HG03571 (cell line): Measurements from ENCODE around the gene ANO7.

Experiments used
- ATAC-seq: cut with Tn5 transposase; IDR thresholded peaks from one replicate; pipeline ENCODE4 v1.9.1; 2021; ENCODE audit not compliant: unreplicated experiment

Gene ANO7

GRCh38 chr2:241188361-241189092, at the start of gene ANO7:
TSS of gene ANO7 (plus strand) at chr2:241188677. CDS start at chr2:241190064, 1,387 bp downstream.
- ATAC-seq, result no peak

DNA sequence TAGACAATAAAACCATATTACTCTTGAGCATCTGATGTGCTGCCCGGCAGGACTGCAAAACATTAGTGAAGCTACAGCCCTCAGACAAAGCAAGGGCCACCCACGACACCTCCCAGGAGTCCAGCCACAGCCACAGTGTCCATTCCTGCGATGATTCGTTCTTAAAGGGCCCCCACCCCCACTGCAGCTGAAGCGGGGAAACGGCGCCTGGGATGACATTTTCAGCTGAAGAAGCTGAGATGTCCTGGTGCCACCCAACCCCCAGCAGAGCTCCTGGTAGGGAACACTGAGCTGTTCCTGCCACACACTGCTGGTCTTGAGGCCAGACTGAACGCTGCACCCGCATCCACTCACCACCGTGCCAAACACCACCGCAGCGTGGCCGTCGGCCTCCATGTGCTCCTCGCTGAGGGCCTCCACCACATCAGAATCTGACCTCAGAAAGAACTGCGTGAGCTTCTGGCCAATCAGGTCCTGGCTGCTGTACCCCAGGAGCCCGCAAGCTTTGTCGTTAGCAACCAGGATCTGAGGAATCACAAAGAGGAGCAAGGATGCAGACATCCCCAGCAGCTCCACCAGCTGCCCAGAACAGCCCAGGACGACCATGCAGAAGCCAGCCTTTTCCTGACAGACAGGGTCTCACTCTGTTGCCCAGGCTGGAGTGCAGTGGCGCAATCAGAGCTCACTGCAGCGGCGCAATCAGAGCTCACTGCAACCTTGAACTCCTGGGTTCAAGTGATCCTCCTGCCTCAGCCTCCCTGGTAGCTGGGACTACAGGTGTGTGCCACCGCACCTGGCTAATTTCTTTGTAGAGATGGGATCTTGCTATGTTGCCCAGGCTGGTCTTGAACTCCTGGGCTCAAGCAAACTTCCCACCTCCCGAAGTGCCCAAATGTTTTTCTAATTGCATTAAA, 48.7 kb upstream of the ANO7 start:
- ATAC-seq, result no peak

DNA sequence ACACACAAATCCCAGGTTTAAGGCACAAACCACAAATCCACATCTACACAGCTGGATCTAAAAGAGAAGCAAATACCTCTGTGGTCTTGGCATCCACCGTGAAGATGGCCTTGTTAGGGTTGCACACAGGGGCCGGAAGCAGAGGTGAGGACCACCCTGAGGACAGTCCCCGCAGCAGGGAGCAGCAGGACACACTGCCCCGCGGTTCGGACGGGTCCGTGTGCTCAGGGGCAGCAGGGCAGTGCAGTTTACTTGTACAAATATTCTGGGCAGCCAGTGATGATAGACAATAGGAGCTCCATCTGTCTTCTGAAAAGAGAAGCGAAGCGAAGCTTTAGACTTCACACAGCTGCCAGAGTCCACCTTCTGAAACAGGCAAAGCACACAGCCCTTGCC, 48.0 kb upstream of the ANO7 start:
- ATAC-seq, result no peak

GRCh38 chr2:241141214-241141770, 47.2 kb upstream of the ANO7 start:
- ATAC-seq, result no peak

DNA sequence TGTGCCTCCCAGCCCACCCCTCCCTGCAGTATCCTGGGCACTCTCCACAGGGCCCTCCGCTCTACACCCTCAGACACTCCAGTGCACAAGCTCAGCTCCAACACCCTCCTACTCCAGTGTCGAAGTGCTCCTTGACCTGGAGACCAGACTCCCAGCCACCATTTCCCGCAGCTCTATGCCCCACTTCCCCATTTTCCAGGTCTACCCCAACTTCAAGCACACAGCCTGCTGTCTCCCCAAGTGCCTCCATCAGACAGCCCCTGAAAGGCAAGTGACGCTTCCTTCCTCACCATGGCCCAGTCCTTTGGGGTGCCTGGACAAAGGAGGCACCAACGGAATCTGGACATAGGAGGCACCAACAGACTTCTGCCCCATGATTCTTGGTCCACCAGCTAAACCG, 46.4 kb upstream of the ANO7 start:
- ATAC-seq, result no peak

DNA sequence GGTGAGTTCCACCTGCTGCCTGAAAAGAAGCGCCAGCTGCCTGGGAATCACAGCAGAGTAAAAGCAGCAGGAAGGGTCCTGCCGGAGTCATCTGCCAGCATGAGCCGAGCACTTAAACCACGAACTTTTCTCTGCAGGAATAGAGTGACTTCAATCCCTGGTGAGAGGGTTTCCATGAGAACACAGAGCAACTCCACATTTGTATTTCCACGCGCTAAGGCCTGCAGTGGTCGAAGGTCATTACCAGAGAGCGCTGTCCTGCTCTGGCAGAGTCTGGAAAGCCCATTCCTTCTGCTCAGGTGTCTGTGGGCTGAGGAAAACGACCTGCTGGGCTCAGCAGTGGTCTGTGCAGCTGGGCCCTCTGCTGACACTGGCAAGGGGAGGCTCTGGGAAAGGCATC, 45.9 kb upstream of the ANO7 start:
- ATAC-seq, result no peak

DNA sequence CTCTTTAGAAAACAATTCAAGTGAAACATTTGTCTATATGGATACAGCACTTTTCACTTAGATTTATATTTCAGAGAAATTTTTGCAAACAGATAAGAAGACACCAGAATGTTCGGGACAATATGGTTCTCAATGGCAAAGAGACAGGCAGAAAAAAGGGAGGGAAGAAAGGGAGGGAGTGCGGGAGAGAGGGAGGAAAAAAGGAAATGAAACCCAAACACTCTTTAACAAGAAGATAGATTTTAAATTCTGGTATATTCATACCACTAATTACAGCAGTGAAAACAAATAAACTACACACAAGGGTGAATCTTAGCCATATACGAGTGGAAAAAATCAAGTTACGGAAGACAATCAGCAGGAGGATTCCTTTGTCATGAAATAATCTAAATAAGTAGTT, 42.2 kb upstream of the ANO7 start:
- no peak for ATAC-seq

DNA sequence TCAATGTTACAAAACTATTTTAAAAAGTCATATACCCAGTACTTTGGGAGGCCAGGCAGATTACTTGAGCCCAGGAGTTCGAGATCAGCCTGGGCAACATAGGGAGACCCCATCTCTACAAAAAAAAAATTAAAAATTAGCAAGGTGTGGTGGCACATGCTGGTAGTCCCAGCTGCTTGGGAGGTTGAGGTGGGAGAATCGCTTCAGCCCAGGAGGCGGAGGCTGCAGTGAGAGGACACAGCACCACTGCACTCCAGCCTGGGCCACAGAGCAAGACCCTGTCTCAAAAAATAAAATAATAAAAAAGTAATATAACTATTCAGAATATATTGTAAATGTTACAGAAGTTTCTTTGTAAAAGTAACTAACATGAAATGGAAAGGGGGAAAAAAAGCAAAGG, 41.1 kb upstream of the ANO7 start:
- ATAC-seq, result no peak

GRCh38 chr2:241148239-241148638, 40.2 kb upstream of the ANO7 start:
- no peak for ATAC-seq

DNA sequence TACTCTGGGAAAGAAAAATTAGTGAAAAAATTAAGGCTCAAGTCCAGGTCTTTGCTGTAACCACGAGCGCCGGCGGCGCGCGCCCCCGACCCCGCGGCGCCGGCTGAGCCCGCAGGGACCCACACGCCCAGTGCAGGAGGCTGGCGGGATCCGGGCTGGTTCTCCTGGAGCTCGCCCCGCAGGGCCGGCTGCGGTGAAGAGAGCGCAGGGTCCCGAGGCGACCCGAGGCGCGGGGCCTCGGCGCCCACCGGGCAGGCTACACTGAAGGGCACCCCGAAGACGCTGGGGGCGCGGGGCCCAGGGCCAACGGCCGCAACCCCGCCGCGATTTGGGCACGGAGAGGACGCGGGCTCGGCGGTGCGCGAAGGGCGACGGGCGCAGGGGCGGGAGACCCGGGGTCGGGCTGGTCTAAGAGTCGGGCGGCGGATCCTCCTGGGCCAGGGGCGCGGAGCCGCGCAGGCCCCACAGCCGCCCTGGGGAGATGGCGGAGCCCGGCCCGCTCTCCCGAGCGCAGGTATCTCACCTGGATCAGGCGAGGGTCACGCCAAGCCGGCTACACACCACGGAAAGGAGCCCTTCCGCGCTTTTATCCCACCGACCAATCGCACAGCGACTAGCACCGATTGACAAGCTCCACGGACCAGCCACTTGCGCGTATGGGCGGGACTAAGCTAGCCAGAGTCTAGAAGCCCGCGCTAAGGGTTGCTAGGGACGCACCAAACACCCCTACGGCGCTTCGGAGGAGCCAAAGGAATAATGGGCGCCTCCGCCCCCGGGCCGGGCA, 39.4 kb upstream of the ANO7 start, which contains the start of gene PASK:
Gene PASK (minus strand): TSS at position 582 of the 784 bp plus-strand sequence. CDS start 6,440 bp downstream, outside the sequence.
- peak; percentile 77 for ATAC-seq

DNA sequence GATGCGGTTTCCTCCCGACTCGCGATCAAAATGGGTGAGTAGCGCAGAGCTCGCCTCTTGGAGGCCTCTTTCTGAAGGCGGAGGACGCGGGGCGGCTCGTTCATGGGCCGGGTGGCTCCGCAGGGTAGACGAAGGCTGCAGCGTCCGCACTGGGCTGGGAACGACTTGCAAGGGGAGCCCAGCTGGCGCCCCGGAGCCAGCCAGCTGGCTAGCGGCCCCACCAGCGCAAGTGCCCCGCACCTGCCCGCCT, 38.9 kb upstream of the ANO7 start:
- peak; percentile 6 for ATAC-seq

- peak; percentile 70 for ATAC-seq
These were observed 38.4 kb upstream of the ANO7 start, which contains the start of gene PPP1R7 for GRCh38 chr2:241149925-241150659. TSS of gene PPP1R7 (plus strand) at chr2:241150467. CDS start at chr2:241150496, 29 bp downstream.

DNA sequence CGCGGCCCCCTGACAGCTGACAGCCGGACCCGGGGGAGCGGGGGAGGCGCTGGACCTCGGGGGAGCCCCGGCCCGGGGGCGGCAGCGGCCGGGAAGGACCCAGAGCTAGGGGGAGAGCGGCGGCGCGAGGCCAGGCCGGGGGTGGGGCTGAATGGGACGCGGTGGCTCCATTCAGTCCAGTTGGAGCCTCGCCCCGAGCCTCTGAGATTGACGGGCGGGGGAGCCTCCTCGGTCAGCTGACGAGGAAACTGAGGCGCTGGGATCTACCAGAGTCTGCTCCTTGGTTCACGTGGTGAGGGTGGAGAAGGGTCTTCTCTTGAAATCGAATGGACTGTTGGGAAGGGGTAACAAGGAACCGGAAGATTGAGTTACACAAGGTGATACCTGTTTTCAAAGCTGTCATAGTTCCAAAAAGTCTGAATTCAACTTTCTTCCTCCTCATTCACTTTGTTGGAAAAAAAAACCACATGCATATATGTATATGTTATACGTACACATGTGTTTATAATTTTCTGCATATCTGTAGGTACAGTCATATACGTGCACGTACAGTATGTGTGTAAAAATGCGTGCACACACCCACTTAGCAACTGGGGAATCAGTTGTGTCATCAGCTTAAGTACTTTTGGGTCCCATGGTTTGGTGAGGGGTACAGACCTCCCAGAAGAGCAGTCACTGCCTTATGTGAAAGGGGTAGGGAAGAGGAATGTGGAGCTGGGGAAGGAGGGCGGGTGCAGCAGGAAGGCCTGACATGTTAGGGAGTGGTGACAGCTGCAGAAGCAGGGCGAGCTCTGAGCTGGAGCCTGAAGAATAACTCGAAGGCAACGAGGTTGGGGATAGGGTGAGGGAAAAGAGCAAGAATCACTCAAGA, 37.6 kb upstream of the ANO7 start:
- no peak for ATAC-seq

DNA sequence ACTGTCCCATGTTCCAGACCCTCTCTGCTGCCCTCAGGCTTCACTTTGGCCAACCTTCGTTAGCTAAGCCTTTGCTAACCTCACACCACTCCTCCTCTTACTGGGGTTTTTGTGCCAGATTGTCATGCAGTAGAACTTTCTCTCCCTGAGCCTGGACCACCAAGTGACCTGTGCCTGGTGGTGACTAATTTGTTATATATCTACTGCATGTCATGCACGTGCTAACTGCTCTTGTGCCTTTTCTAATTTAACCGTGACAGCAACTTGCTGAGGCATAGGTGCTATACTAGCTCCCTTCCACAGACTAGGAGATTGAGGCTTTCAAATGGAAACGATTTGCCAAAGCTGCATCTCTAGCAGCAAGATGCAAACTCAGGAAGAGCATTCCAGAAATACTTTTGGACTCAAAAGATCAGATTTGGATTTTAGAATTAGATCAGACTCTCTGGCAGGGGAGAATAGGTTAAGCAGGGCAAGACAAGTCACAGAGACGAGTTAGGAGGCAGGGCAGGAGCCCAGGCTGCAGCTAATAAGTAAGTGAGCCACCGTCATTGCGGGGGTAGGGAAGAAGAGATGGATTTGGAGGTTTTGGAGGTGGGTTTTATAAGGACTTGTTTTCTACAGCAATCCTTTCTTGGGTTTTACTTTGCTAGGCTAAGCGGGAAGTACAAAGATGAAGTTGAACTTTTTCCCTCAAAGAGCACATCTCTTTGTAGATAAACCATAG, 36.4 kb upstream of the ANO7 start:
- no peak for ATAC-seq

DNA sequence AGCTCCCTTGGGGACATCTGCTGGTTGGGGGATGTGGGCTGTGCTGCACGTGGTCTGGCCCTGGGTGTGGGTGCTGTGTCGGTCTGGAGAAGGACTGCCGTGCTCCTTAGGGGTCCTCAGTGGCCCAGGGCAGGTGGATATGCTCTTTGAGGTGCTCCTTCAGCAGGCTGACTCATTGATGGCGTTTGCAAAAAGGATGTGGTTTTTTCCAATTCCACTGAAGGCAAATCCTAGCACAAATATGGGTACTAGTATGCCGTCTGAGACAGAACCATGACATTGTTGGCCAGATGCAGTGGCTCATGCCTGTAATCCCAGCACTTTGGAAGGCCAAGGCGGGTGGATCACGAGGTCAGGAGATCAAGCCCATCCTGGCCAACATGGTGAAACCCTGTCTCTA, 34.9 kb upstream of the ANO7 start:
- ATAC-seq, result no peak

DNA sequence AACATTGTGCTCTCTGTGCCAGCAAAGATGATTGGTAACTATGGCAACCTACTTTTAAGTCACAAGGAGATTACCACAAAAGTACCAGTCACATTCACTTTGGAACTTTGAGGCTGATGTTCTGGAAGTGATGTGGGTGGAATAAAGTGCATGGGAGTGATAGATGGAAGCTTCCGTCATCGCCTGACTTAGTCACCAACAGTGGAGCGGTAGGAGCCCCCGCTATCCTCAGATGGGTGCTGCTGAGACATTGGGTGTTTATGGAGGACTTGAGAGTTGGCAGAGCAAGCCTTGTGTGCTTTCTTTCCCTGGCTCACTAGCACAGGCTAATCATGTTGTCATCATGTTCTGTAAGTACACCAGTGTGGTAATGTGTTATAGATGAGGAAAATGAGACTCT, 33.6 kb upstream of the ANO7 start:
- no peak for ATAC-seq

- ATAC-seq, result no peak
These were observed 32.5 kb upstream of the ANO7 start for GRCh38 chr2:241155936-241156335.

DNA sequence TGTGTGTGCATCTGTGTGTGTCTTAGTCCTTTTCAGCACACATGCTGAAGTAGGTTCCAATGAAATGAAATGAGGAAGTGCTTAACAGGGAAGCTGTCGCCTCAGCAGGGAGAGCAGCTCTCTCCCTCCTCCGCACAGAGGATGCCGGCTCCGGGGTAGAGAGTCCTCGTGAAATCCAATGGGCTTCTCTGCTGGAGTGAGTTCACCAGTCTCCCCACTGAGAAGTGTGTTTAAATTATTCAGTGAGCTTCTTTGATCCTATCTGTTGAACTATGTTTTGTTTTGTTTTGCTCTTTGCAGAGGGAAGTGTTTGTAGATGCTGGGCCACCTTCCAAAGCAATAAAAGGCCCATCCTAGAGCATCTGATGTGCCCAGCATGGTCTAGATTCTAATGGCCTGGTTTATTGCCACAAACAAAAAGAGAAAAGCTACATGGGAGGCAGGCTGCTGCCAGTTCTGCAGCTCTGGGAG, 31.5 kb upstream of the ANO7 start:
- ATAC-seq, result no peak
